ENCODE data around the gene LYRM7.

- TF ChIP-seq FOXK2 (IDR thresholded peaks at IDR 0.05) (no peak), ARNT (IDR thresholded peaks at IDR 0.05) (no peak), PKNOX1 (IDR thresholded peaks at IDR 0.05) (no peak), SP1 (IDR thresholded peaks at IDR 0.05) (no peak), BHLHE40 (IDR thresholded peaks at IDR 0.05; ENCODE audit: borderline replicate concordance) (no peak), SUZ12 (IDR thresholded peaks at IDR 0.05) (no peak), NFRKB (IDR thresholded peaks at IDR 0.05) (no peak), CTBP1 (IDR thresholded peaks at IDR 0.05; ENCODE audit: borderline replicate concordance) (no peak), ZNF384 (IDR thresholded peaks at IDR 0.05) (no peak), LEF1 (IDR thresholded peaks at IDR 0.05; ENCODE audit: borderline replicate concordance) (no peak), ELF4 (IDR thresholded peaks at IDR 0.05) (no peak), FOXM1 (IDR thresholded peaks at IDR 0.05; ENCODE audit: borderline replicate concordance) (no peak), TARDBP (IDR thresholded peaks at IDR 0.05) (no peak), FOXA1 (IDR thresholded peaks at IDR 0.05) (no peak)
These were observed 75.2 kb downstream of the LYRM7 start for GRCh38 chr5:131245948-131246347.

Data from HEK293T (cell line).